ENCODE data around the gene ZEB2.

DNA sequence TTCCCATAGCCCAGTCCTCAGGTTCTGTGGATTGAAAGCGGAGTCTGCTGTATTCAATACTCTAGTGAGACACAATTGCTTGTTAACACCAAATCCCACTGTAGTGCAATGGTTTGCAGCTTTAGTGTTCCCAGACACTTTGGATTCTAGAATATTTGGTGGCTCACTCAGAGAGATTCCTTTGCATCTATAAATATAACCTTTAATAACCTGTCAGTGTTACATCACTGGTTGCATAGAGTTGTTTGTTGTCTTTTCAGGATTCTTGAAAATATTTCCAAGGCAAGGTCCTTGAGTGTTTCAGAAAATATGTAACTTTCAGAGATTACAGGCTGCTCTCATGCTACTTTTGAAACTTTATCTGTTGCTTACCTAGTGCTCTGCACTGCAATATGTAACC, 157.5 kb downstream of the ZEB2 start:
- TF ChIP-seq, protein P1, sequence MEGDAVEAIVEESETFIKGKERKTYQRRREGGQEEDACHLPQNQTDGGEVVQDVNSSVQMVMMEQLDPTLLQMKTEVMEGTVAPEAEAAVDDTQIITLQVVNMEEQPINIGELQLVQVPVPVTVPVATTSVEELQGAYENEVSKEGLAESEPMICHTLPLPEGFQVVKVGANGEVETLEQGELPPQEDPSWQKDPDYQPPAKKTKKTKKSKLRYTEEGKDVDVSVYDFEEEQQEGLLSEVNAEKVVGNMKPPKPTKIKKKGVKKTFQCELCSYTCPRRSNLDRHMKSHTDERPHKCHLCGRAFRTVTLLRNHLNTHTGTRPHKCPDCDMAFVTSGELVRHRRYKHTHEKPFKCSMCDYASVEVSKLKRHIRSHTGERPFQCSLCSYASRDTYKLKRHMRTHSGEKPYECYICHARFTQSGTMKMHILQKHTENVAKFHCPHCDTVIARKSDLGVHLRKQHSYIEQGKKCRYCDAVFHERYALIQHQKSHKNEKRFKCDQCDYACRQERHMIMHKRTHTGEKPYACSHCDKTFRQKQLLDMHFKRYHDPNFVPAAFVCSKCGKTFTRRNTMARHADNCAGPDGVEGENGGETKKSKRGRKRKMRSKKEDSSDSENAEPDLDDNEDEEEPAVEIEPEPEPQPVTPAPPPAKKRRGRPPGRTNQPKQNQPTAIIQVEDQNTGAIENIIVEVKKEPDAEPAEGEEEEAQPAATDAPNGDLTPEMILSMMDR (IDR thresholded peaks at IDR 0.05), result no peak
- no peak for TF ChIP-seq POLR2A (IDR thresholded peaks at IDR 0.05)

Data from adrenal gland (tissue), 5 donors.